Measurements from ENCODE around the gene USP21.
A peak's percentile ranks its signal among the peaks of the same experiment; 100 is the strongest.

- TF ChIP-seq CTCF (IDR thresholded peaks at IDR 0.05; ENCODE audit: borderline replicate concordance, extremely low read depth, low read length, poor library complexity, severe bottlenecking) (peak; percentile 49), EZH2 (IDR thresholded peaks at IDR 0.05; ENCODE audit: borderline replicate concordance, low read depth, low read length, severe bottlenecking) (no peak)
Observed at GRCh38 chr1:161180639-161181038, 21.3 kb downstream of the USP21 start.
